Measurements from ENCODE around the gene ODF2. TPM values are rescaled to one million over a fixed set of nuclear protein-coding genes. Genes with fewer than 3 reads are reported as not detected.

ODF2 gene
- total and polyA plus RNA-seq, 7 experiments from 2014 or later, result 15.7 to 52.8 (median 29.0) TPM

- no peaks in the 10 kb centered on the region for H3K27me3 ChIP-seq (ENCODE audit: control insufficient read depth in 2 of 2, insufficient read depth in 2 of 2, low read length in 2 of 2)
- no peak overlapping the region for H3K27ac ChIP-seq (ENCODE audit: low read depth, low read length)
- H3K9me3 Mint-ChIP-seq, result no peaks in the 10 kb centered on the region
- DNase-seq (no peak), ATAC-seq (no peak)
- no peak overlapping the region for H3K27ac Mint-ChIP-seq
- H3K36me3 Mint-ChIP-seq, result no peaks in the 10 kb centered on the region
- H3K36me3 ChIP-seq (ENCODE audit: control insufficient read depth in 2 of 3, insufficient read depth in 3 of 3, low read length in 3 of 3), result no peaks in the 10 kb centered on the region
- no peak overlapping the region for H3K4me3 Mint-ChIP-seq
- no peak overlapping the region for H3K4me3 ChIP-seq (ENCODE audit: low read length)
- no peaks in the 10 kb centered on the region for H3K4me1 ChIP-seq (ENCODE audit: control insufficient read depth in 2 of 2, insufficient read depth in 2 of 2, low read length in 2 of 2)
- H3K27me3 Mint-ChIP-seq, result no peaks in the 10 kb centered on the region
- CTCF ChIA-PET, result interaction anchor here (0.6 to 0.7 kb wide), 2 partner anchors 117 to 157 kb away, joined by 4 to 6 read pairs; no protein-coding TSS in a partner anchor
- intact Hi-C loops (cut with micrococcal nuclease), result no loop called here
- H3K9me3 ChIP-seq (ENCODE audit: control insufficient read depth in 2 of 3, low read length in 3 of 3), result no peaks in the 10 kb centered on the region
- H3K4me1 Mint-ChIP-seq, result peaks cover 0 to 2% (median 0%) of the 10 kb centered on the region in 7 donors
- POLR2A ChIA-PET, result no interaction called here
These were observed 7.1 kb upstream of the ODF2 start for GRCh38 chr9:128448746-128449145.

- intact Hi-C loops (cut with micrococcal nuclease), result loop anchor here (5.0 to 10.0 kb wide), 6 partner anchors 253 to 1230 kb away; partner anchors contain the start of genes DNM1 (in 1 of the 2), DOLK (in 1 of the 2), ENDOG (in 1 of the 2) and IER5L (in 1 of the 2)
- no peaks in the 10 kb centered on the region for H3K9me3 Mint-ChIP-seq
- peak overlapping the region; percentile 12 to 92 (median 68) for H3K4me3 Mint-ChIP-seq
- ChIA-PET POLR2A (interaction anchor here (1.2 to 1.3 kb wide), 2 partner anchors 35 to 179 kb away, joined by 3 to 5 read pairs; partner anchors contain the start of genes GOLGA2 and SWI5), CTCF (interaction anchor here (0.7 kb wide), 1 partner anchor 389 kb away, joined by 3 read pairs; no protein-coding TSS in a partner anchor)
- H3K27me3 ChIP-seq (ENCODE audit: control insufficient read depth in 2 of 2, insufficient read depth in 2 of 2, low read length in 2 of 2), result no peaks in the 10 kb centered on the region
- no peak for DNase-seq
- H3K36me3 Mint-ChIP-seq, result peaks cover 0 to 8% (median 0%) of the 10 kb centered on the region in 5 donors
- H3K27ac Mint-ChIP-seq, result peak overlapping the region; percentile 32 to 93 (median 62)
- peaks cover 7 to 9% of the 10 kb centered on the region in 2 donors for H3K4me1 ChIP-seq (ENCODE audit: control insufficient read depth in 2 of 2, insufficient read depth in 2 of 2, low read length in 2 of 2)
- no peak overlapping the region for H3K4me3 ChIP-seq (ENCODE audit: low read length)
- no peaks in the 10 kb centered on the region for H3K27me3 Mint-ChIP-seq
- ATAC-seq, result no peak
- H3K36me3 ChIP-seq (ENCODE audit: control insufficient read depth in 2 of 3, insufficient read depth in 3 of 3, low read length in 3 of 3), result peaks cover 0 to 2% (median 0%) of the 10 kb centered on the region in 3 experiments
- H3K4me1 Mint-ChIP-seq, result peaks cover 13 to 26% (median 19%) of the 10 kb centered on the region in 7 donors
- H3K9me3 ChIP-seq (ENCODE audit: control insufficient read depth in 2 of 3, low read length in 3 of 3), result no peaks in the 10 kb centered on the region
- no peak overlapping the region for H3K27ac ChIP-seq (ENCODE audit: low read depth, low read length)
These were observed 815 bp upstream of the ODF2 start for GRCh38 chr9:128454991-128455390.

GRCh38 chr9:128456613-128457061 is 831 bp downstream of the ODF2 start:
- Mint-ChIP-seq H3K4me1 (peaks cover 15 to 27% (median 20%) of the 10 kb centered on the region in 7 donors), H3K9me3 (no peaks in the 10 kb centered on the region), H3K4me3 (peak overlapping the region; percentile 85 to 94 (median 90)), H3K27me3 (no peaks in the 10 kb centered on the region), H3K36me3 (peaks cover 0 to 19% (median 0%) of the 10 kb centered on the region in 5 donors), H3K27ac (peak overlapping the region; percentile 76 to 94 (median 90))
- intact Hi-C loops (cut with micrococcal nuclease), result loop anchor here (1.0 to 10.0 kb wide), 24 partner anchors 18 to 1232 kb away; partner anchors contain the start of genes COQ4 (in 2 of the 2), GLE1 (in 2 of the 2), SET (in 2 of the 2) and SPTAN1 (in 2 of the 2)
- CTCF ChIA-PET, result no interaction called here
- DNase-seq, result peak in 8 of 9 donors; percentile 41 to 76 (median 56)
- peaks cover 7 to 9% of the 10 kb centered on the region in 2 donors for H3K4me1 ChIP-seq (ENCODE audit: control insufficient read depth in 2 of 2, insufficient read depth in 2 of 2, low read length in 2 of 2)
- no peaks in the 10 kb centered on the region for H3K27me3 ChIP-seq (ENCODE audit: control insufficient read depth in 2 of 2, insufficient read depth in 2 of 2, low read length in 2 of 2)
- peak; percentile 57 for ATAC-seq
- H3K9me3 ChIP-seq (ENCODE audit: control insufficient read depth in 2 of 3, low read length in 3 of 3), result no peaks in the 10 kb centered on the region
- H3K4me3 ChIP-seq (ENCODE audit: low read length), result peak overlapping the region; percentile 87
- peaks cover 6 to 16% (median 8%) of the 10 kb centered on the region in 3 experiments for H3K36me3 ChIP-seq (ENCODE audit: control insufficient read depth in 2 of 3, insufficient read depth in 3 of 3, low read length in 3 of 3)
- H3K27ac ChIP-seq (ENCODE audit: low read depth, low read length), result peak overlapping the region; percentile 88
- POLR2A ChIA-PET, result no interaction called here

GRCh38 chr9:128457207-128457606 is 1.4 kb downstream of the ODF2 start:
- Histone ChIP-seq H3K27me3 (ENCODE audit: control insufficient read depth in 2 of 2, insufficient read depth in 2 of 2, low read length in 2 of 2) (no peaks in the 10 kb centered on the region), H3K4me1 (ENCODE audit: control insufficient read depth in 2 of 2, insufficient read depth in 2 of 2, low read length in 2 of 2) (peaks cover 7 to 9% of the 10 kb centered on the region in 2 donors), H3K9me3 (ENCODE audit: control insufficient read depth in 2 of 3, low read length in 3 of 3) (no peaks in the 10 kb centered on the region), H3K27ac (ENCODE audit: low read depth, low read length) (peak overlapping the region; percentile 88), H3K4me3 (ENCODE audit: low read length) (peak overlapping the region; percentile 87), H3K36me3 (ENCODE audit: control insufficient read depth in 2 of 3, insufficient read depth in 3 of 3, low read length in 3 of 3) (peaks cover 6 to 16% (median 8%) of the 10 kb centered on the region in 3 experiments)
- DNase-seq (no peak), ATAC-seq (no peak)
- Mint-ChIP-seq H3K27ac (peak overlapping the region in 5 of 9 donors; percentile 12 to 94 (median 53)), H3K36me3 (peaks cover 0 to 22% (median 3%) of the 10 kb centered on the region in 5 donors), H3K27me3 (no peaks in the 10 kb centered on the region), H3K9me3 (no peaks in the 10 kb centered on the region), H3K4me3 (peak overlapping the region; percentile 85 to 94 (median 90)), H3K4me1 (peaks cover 15 to 27% (median 20%) of the 10 kb centered on the region in 7 donors)
- ChIA-PET CTCF (no interaction called here), POLR2A (interaction anchor here (0.7 to 1.2 kb wide), 2 partner anchors 48 to 194 kb away, joined by 4 to 5 read pairs; partner anchors contain the start of gene GLE1)
- intact Hi-C loops (cut with micrococcal nuclease), result loop anchor here (2.0 to 10.0 kb wide), 8 partner anchors 94 to 1232 kb away; partner anchors contain the start of genes DNM1 (in 1 of the 2), DOLK (in 1 of the 2), ENDOG (in 1 of the 2) and IER5L (in 1 of the 2)

GRCh38 chr9:128459011-128459410 is 3.2 kb downstream of the ODF2 start:
- Mint-ChIP-seq H3K27ac (no peak overlapping the region), H3K4me3 (peak overlapping the region in 3 of 10 donors; percentile 38 to 60 (median 44)), H3K4me1 (peaks cover 15 to 27% (median 20%) of the 10 kb centered on the region in 7 donors), H3K27me3 (no peaks in the 10 kb centered on the region), H3K9me3 (no peaks in the 10 kb centered on the region), H3K36me3 (peaks cover 0 to 31% (median 6%) of the 10 kb centered on the region in 5 donors)
- no peaks in the 10 kb centered on the region for H3K9me3 ChIP-seq (ENCODE audit: control insufficient read depth in 2 of 3, low read length in 3 of 3)
- no peak overlapping the region for H3K4me3 ChIP-seq (ENCODE audit: low read length)
- intact Hi-C loops (cut with micrococcal nuclease), result loop anchor here (5.0 to 10.0 kb wide), 6 partner anchors 257 to 1234 kb away; partner anchors contain the start of genes DNM1 (in 1 of the 2), DOLK (in 1 of the 2), ENDOG (in 1 of the 2) and IER5L (in 1 of the 2)
- POLR2A ChIA-PET, result interaction anchor here (0.8 kb wide), 1 partner anchor 179 kb away, joined by 3 read pairs; no protein-coding TSS in a partner anchor
- H3K4me1 ChIP-seq (ENCODE audit: control insufficient read depth in 2 of 2, insufficient read depth in 2 of 2, low read length in 2 of 2), result peaks cover 7 to 9% of the 10 kb centered on the region in 2 donors
- DNase-seq, result no peak
- H3K36me3 ChIP-seq (ENCODE audit: control insufficient read depth in 2 of 3, insufficient read depth in 3 of 3, low read length in 3 of 3), result peaks cover 6 to 26% (median 15%) of the 10 kb centered on the region in 3 experiments
- CTCF ChIA-PET, result no interaction called here
- no peaks in the 10 kb centered on the region for H3K27me3 ChIP-seq (ENCODE audit: control insufficient read depth in 2 of 2, insufficient read depth in 2 of 2, low read length in 2 of 2)
- H3K27ac ChIP-seq (ENCODE audit: low read depth, low read length), result no peak overlapping the region
- ATAC-seq, result no peak

- POLR2A ChIA-PET, result interaction anchor here (1.4 kb wide), 1 partner anchor 27 kb away, joined by 3 read pairs; no protein-coding TSS in a partner anchor
- H3K27me3 ChIP-seq (ENCODE audit: control insufficient read depth in 2 of 2, insufficient read depth in 2 of 2, low read length in 2 of 2), result no peaks in the 10 kb centered on the region
- no peak overlapping the region for H3K27ac ChIP-seq (ENCODE audit: low read depth, low read length)
- peaks cover 0 to 11% (median 4%) of the 10 kb centered on the region in 7 donors for H3K4me1 Mint-ChIP-seq
- DNase-seq (no peak), ATAC-seq (no peak)
- H3K4me3 Mint-ChIP-seq, result no peak overlapping the region
- H3K36me3 ChIP-seq (ENCODE audit: control insufficient read depth in 2 of 3, insufficient read depth in 3 of 3, low read length in 3 of 3), result peaks cover 0 to 34% (median 3%) of the 10 kb centered on the region in 3 experiments
- H3K27me3 Mint-ChIP-seq, result no peaks in the 10 kb centered on the region
- intact Hi-C loops (cut with micrococcal nuclease), result no loop called here
- H3K36me3 Mint-ChIP-seq, result peaks cover 7 to 23% (median 12%) of the 10 kb centered on the region in 5 donors
- no peaks in the 10 kb centered on the region for H3K9me3 ChIP-seq (ENCODE audit: control insufficient read depth in 2 of 3, low read length in 3 of 3)
- H3K9me3 Mint-ChIP-seq, result no peaks in the 10 kb centered on the region
- H3K4me1 ChIP-seq (ENCODE audit: control insufficient read depth in 2 of 2, insufficient read depth in 2 of 2, low read length in 2 of 2), result peaks cover 0 to 4% of the 10 kb centered on the region in 2 donors
- no peak overlapping the region for H3K4me3 ChIP-seq (ENCODE audit: low read length)
- no peak overlapping the region for H3K27ac Mint-ChIP-seq
- CTCF ChIA-PET, result no interaction called here
These were observed 13.3 kb downstream of the ODF2 start for GRCh38 chr9:128469070-128469469.

Measured in naive thymus-derived CD4-positive, alpha-beta T cell (primary cell).